Lower lobe of right lung (tissue), 2 donors: ENCODE data around the gene SULT4A1. TPM values are rescaled to one million over a fixed set of nuclear protein-coding genes. Genes with fewer than 3 reads are reported as not detected.

Experiments used
- ATAC-seq, 2 donors: fragments of 200-7000 bp; cut with Tn5 transposase; one replicate each; pipeline ENCODE4 v1.9.1; 2020 to 2022; ENCODE audit warnings: mild to moderate bottlenecking in 2 of 2, moderate library complexity in 2 of 2
- DNase-seq: peaks from one replicate; pipeline ENCODE4 v3.0.0-alpha.2; 2020
- H3K27ac ChIP-seq: fragments of 200-600 bp; one replicate; pipeline ENCODE4 v1.8.0; 2022
- H3K27me3 ChIP-seq: fragments of 200-600 bp; one replicate; pipeline ENCODE4 v1.8.0; 2022; ENCODE audit warnings: low read depth
- H3K36me3 ChIP-seq: fragments of 200-600 bp; one replicate; pipeline ENCODE4 v1.8.0; 2022; ENCODE audit warnings: mild to moderate bottlenecking
- H3K4me1 ChIP-seq: fragments of 200-600 bp; one replicate; pipeline ENCODE4 v1.8.0; 2022
- H3K4me3 ChIP-seq: fragments of 200-600 bp; one replicate; pipeline ENCODE4 v1.8.0; 2022; ENCODE audit warnings: mild to moderate bottlenecking
- H3K9me3 ChIP-seq: fragments of 200-600 bp; one replicate; pipeline ENCODE4 v1.8.0; 2022
- intact Hi-C: fragments of 100-400 bp; cut with DNase I; formaldehyde crosslinking; loops from one replicate; pipeline ENCODE4 v1.11.0; 2022
- total RNA-seq: library from RNA; stranded (reverse); fragmentation: NEBNext Ultra II Directional; extraction: Animal tissue kit (Norgen Biotek cat#: 25700); gene quantifications from one replicate; pipeline ENCODE4 v1.2.1, GENCODE V29; 2021
- TF ChIP-seq, protein P1 (sequence below): fragments of 200-600 bp; IDR thresholded peaks from one replicate; pipeline ENCODE4 v1.8.0; 2022; ENCODE audit warnings: antibody characterized with exemption, mild to moderate bottlenecking
- donor health status: DM: no; HTN: yes; CAD: no; lungs with severe emphysema.

Gene SULT4A1
- total RNA-seq, 1 donor from 2014 or later: not detected

DNA sequence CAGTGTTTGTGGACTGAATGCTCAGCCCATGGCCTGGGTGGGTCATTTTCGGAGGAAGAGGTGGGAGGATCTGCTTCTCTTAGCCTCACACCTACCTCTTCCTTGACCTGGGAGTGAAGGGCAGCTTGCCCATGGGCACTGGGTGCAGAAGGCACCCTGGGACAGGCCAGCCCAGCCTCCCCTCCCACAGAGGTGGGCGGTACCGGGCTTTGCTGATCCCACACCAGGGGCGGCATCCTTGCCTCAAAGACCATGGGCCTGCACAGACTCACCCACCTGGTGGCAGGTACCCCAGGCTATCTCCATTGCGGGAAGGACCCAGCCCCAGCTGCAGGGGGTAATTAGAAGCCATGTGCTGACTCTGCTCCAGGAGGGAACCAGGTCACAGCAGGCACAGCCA is 31.0 kb upstream of the SULT4A1 start:
- H3K4me3 ChIP-seq: no peak overlapping the region
- no peaks in the 10 kb centered on the region for H3K9me3 ChIP-seq
- DNase-seq (no peak), ATAC-seq (no peak)
- intact Hi-C loops: no loop called here
- H3K27ac ChIP-seq: no peak overlapping the region
- H3K27me3 ChIP-seq: peaks cover 65% of the 10 kb centered on the region
- no peaks in the 10 kb centered on the region for H3K36me3 ChIP-seq
- H3K4me1 ChIP-seq: peaks cover 7% of the 10 kb centered on the region
- TF ChIP-seq, protein P1, sequence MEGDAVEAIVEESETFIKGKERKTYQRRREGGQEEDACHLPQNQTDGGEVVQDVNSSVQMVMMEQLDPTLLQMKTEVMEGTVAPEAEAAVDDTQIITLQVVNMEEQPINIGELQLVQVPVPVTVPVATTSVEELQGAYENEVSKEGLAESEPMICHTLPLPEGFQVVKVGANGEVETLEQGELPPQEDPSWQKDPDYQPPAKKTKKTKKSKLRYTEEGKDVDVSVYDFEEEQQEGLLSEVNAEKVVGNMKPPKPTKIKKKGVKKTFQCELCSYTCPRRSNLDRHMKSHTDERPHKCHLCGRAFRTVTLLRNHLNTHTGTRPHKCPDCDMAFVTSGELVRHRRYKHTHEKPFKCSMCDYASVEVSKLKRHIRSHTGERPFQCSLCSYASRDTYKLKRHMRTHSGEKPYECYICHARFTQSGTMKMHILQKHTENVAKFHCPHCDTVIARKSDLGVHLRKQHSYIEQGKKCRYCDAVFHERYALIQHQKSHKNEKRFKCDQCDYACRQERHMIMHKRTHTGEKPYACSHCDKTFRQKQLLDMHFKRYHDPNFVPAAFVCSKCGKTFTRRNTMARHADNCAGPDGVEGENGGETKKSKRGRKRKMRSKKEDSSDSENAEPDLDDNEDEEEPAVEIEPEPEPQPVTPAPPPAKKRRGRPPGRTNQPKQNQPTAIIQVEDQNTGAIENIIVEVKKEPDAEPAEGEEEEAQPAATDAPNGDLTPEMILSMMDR: no peak

DNA sequence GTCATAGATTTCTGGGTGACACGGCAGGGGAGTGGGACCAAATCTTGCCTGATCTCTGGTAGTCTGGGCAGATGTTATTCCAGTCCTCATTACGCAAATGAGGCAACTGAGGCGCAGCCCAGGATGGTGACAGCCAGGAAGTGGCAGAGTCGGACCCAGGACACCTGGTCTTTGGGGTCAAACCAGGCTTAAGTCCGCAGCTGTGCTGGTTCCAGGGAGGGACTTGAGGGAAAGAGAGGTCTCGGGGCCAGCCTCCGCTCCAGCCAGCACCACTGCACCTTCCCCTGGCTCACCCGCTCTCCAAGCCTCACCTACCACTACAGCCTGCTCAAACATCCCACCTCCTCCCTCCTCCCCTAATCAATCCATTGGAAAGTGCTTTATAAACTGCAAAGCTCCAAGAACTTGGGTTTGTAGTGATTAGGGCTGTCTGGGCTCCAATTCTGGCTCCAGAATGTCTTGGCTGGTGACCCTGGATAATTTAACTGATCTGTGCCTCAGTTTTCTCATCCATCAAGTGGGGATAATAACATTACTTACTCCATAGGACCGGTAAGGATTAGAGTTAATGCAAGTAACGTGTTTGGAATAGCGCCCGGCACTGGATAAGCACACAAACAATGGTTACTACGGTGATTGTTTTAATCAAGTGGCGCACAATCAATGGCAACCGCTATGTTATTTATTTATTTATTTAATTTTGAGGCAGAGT is 30.0 kb upstream of the SULT4A1 start:
- Histone ChIP-seq H3K4me3 (no peak overlapping the region), H3K4me1 (peaks cover 7% of the 10 kb centered on the region), H3K27ac (no peak overlapping the region), H3K27me3 (peaks cover 71% of the 10 kb centered on the region), H3K36me3 (no peaks in the 10 kb centered on the region), H3K9me3 (no peaks in the 10 kb centered on the region)
- intact Hi-C loops: no loop called here
- ATAC-seq (no peak), DNase-seq (no peak)
- TF ChIP-seq, protein P1: no peak

GRCh38 chr22:43891360-43892182 is 29.3 kb upstream of the SULT4A1 start, which contains the start of gene PNPLA5:
PNPLA5 (minus strand) TSS chr22:43892013; CDS start chr22:43891880, 133 bp downstream.
- no peaks in the 10 kb centered on the region for H3K9me3 ChIP-seq
- H3K4me1 ChIP-seq: peaks cover 7% of the 10 kb centered on the region
- no peak within 1 kb of the TSS for H3K4me3 ChIP-seq
- intact Hi-C loops: no loop called here
- ATAC-seq: no peak
- peaks cover 75% of the 10 kb centered on the region for H3K27me3 ChIP-seq
- H3K36me3 ChIP-seq: no peaks in the 10 kb centered on the region
- no peak within 1 kb of the TSS for H3K27ac ChIP-seq
- TF ChIP-seq, protein P1: no peak
- no peak for DNase-seq

DNA sequence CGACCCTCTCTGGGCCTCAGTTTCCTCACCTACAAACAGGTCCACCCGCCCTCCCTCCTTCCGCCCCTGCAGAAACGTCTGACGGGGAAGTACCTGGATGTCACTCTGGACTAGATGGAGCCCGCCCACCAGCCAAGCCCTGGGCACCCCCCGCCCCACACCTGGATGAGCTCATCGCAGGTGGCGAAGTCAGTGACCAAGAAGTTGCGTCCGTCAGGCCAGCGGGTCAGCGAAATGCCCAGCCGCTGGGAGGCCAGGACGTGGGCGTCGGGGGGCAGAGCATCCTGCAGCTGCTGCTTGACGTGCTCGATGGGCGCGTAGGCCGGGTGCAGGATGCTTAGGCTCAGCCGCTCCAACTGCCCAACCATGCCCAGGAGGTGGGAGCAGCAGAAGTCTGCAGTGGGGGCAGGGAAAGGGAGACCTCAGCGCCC is 28.6 kb upstream of the SULT4A1 start:
- H3K27me3 ChIP-seq: peaks cover 78% of the 10 kb centered on the region
- no peak overlapping the region for H3K27ac ChIP-seq
- peaks cover 7% of the 10 kb centered on the region for H3K4me1 ChIP-seq
- DNase-seq (no peak), ATAC-seq (no peak)
- H3K36me3 ChIP-seq: no peaks in the 10 kb centered on the region
- H3K4me3 ChIP-seq: no peak overlapping the region
- TF ChIP-seq, protein P1: no peak
- intact Hi-C loops: no loop called here
- no peaks in the 10 kb centered on the region for H3K9me3 ChIP-seq

GRCh38 chr22:43889860-43890253 is 27.5 kb upstream of the SULT4A1 start:
- Histone ChIP-seq H3K4me3 (no peak overlapping the region), H3K27me3 (peaks cover 82% of the 10 kb centered on the region), H3K27ac (no peak overlapping the region), H3K36me3 (no peaks in the 10 kb centered on the region), H3K4me1 (peaks cover 7% of the 10 kb centered on the region), H3K9me3 (no peaks in the 10 kb centered on the region)
- TF ChIP-seq, protein P1: no peak
- ATAC-seq (no peak), DNase-seq (no peak)
- intact Hi-C loops: no loop called here
